NK-92 (cell line): ENCODE measurements around the gene AURKA.
"Not testable (repeated sequence)": the region's sequence is repeated elsewhere in the genome, so short reads cannot be mapped to it uniquely, and the experiment has no call there.

Experiments used
- DNase-seq: peaks from one replicate; lab custom pipeline; 2025; ENCODE audit not compliant: unreplicated experiment; lab: John Stamatoyannopoulos, UW

Gene AURKA

GRCh38 chr20:56422076-56422823 lies 30.2 kb upstream of the AURKA start:
- no peak for DNase-seq

- no peak for DNase-seq
These were observed 29.1 kb upstream of the AURKA start for GRCh38 chr20:56420940-56421688.

GRCh38 chr20:56420028-56420427 lies 28.0 kb upstream of the AURKA start:
- DNase-seq = no peak

- no peak for DNase-seq
These were observed 26.4 kb upstream of the AURKA start for GRCh38 chr20:56418385-56418861.

GRCh38 chr20:56417911-56418310 lies 25.9 kb upstream of the AURKA start:
- DNase-seq = no peak

- DNase-seq = no peak
These were observed 25.4 kb upstream of the AURKA start for GRCh38 chr20:56417402-56417801.

- DNase-seq = no peak
These were observed 23.1 kb upstream of the AURKA start for GRCh38 chr20:56414842-56415765.

- no peak for DNase-seq
These were observed 20.9 kb upstream of the AURKA start for GRCh38 chr20:56412949-56413348.

- no peak for DNase-seq
These were observed 20.4 kb upstream of the AURKA start for GRCh38 chr20:56412473-56412790.

GRCh38 chr20:56411759-56412472 lies 19.9 kb upstream of the AURKA start, which contains the start of gene CASS4:
Gene CASS4, plus strand, starts transcription at chr20:56412260. Its CDS starts 199 bp downstream, at chr20:56412459.
- no peak for DNase-seq

GRCh38 chr20:56411287-56411686 lies 19.3 kb upstream of the AURKA start:
- DNase-seq = not testable (repeated sequence)

GRCh38 chr20:56409956-56410355 lies 17.9 kb upstream of the AURKA start:
- no peak for DNase-seq

- DNase-seq = no peak
These were observed 17.5 kb upstream of the AURKA start for GRCh38 chr20:56409521-56409920.

- DNase-seq = no peak
These were observed 14.9 kb upstream of the AURKA start for GRCh38 chr20:56406910-56407309.

- not testable (repeated sequence) for DNase-seq
These were observed 13.3 kb upstream of the AURKA start for GRCh38 chr20:56405356-56405755.

- DNase-seq = no peak
These were observed 11.4 kb upstream of the AURKA start for GRCh38 chr20:56403465-56403864.

- DNase-seq = no peak
These were observed 8.1 kb upstream of the AURKA start for GRCh38 chr20:56400001-56400640.

GRCh38 chr20:56395166-56395565 lies 3.2 kb upstream of the AURKA start:
- DNase-seq = no peak

- no peak for DNase-seq
These were observed 1.6 kb upstream of the AURKA start for GRCh38 chr20:56393653-56394052.

- DNase-seq = no peak
These were observed 967 bp upstream of the AURKA start for GRCh38 chr20:56392881-56393482.
